Stimulated activated naive CD8-positive, alpha-beta T cell treated with anti-CD3 and anti-CD28 coated beads, Interleukin-15, amount 100 ng/mL, for 72 hours (primary cell): ENCODE results near the gene ERMP1.

Source experiments
- ATAC-seq: fragments of 150-1000 bp; cut with Tn5 transposase; 2 replicates; pipeline ENCODE4 v1.10.0; 2021; ENCODE audit warnings: mild to moderate bottlenecking, moderate library complexity
- DNase-seq, 2 donors: peaks; one replicate each; pipeline ENCODE4 v3.0.0; 2021 to 2022
- H3K27ac Mint-ChIP-seq, 2 donors: one replicate each; pipeline ENCODE4 v1.8.0; 2022; ENCODE audit warnings: mild to moderate bottlenecking in 2 of 2, mixed read lengths in 2 of 2, moderate library complexity in 2 of 2
- H3K27me3 Mint-ChIP-seq: one replicate; pipeline ENCODE4 v1.8.0; 2022; ENCODE audit warnings: mixed read lengths
- H3K4me1 Mint-ChIP-seq: one replicate; pipeline ENCODE4 v1.8.0; 2022; ENCODE audit warnings: mild to moderate bottlenecking, mixed read lengths
- H3K4me3 Mint-ChIP-seq, 2 donors: one replicate each; pipeline ENCODE4 v1.8.0; 2022; ENCODE audit warnings: mild to moderate bottlenecking in 2 of 2, mixed read lengths in 2 of 2, moderate library complexity in 1 of 2
- H3K9me3 Mint-ChIP-seq, 2 donors: one replicate each; pipeline ENCODE4 v1.8.0; 2022; ENCODE audit warnings: mixed read lengths in 2 of 2

The ERMP1 gene

DNA sequence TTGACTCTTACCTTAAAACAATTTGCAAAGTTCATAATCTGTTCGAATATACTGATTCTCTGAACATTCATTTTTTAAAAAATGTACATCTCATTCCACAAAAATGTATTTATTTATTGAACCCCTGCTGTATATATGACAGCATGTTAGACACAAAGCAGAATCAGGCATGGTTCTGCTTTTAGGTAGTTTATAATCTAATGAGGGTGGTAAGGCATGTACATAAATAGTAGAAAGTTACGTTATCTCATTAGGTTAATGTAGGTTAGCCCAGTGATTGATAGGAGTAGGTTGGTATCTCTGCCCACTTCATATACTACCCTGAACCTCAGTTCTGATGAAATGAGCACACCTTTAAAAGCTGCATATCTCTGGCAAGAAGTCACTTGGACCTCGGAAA, 89.8 kb downstream of the ERMP1 start:
- H3K9me3 Mint-ChIP-seq: peaks cover 0 to 1% of the 10 kb centered on the region in 2 donors
- no peak for ATAC-seq

DNA sequence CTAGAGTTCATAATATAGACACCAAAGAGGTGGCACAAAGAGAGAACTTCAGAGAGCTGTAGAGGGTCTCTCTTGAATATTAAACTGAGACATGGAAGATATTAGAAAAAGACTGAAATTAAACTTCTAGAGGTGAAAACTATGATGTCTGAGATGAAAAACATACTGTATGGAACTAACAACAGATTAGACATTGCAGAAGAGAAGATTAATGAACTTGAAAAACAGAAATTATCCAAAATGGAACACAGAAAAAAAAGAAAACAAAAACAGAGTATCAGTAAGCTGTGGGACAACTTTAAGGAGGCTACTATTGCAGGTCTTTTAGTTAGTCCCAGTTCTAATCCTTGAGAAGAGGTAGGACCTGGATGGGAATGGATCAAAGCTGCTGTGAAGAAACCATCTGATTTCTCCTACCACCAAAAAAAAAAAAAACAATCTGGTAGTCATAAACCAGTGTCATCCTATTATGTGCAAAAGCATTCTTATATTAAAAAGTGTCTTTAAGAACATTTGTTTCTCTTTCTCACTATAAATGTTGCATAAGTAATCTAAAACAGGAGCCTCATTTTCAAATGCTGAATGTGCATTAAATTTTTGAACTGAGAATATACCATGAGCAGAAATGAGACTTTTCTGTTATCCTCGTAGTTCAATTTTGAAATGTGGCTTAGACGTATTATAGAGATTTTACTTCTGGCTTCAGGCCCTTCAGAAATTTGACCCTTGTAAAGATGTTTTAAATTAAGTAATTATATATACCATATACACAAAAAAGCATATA, 96.2 kb downstream of the ERMP1 start:
- H3K4me3 Mint-ChIP-seq: no peak overlapping the region
- H3K9me3 Mint-ChIP-seq: no peaks in the 10 kb centered on the region
- no peaks in the 10 kb centered on the region for H3K4me1 Mint-ChIP-seq
- no peak overlapping the region for H3K27ac Mint-ChIP-seq
- no peaks in the 10 kb centered on the region for H3K27me3 Mint-ChIP-seq
- no peak for DNase-seq
- ATAC-seq: no peak

More for the DNA sequence above, 89.8 kb downstream of the ERMP1 start:
- H3K4me1 Mint-ChIP-seq: peaks cover 10% of the 10 kb centered on the region
- no peaks in the 10 kb centered on the region for H3K27me3 Mint-ChIP-seq
- no peak for DNase-seq
- no peak overlapping the region for H3K27ac Mint-ChIP-seq
- H3K4me3 Mint-ChIP-seq: no peak overlapping the region

DNA sequence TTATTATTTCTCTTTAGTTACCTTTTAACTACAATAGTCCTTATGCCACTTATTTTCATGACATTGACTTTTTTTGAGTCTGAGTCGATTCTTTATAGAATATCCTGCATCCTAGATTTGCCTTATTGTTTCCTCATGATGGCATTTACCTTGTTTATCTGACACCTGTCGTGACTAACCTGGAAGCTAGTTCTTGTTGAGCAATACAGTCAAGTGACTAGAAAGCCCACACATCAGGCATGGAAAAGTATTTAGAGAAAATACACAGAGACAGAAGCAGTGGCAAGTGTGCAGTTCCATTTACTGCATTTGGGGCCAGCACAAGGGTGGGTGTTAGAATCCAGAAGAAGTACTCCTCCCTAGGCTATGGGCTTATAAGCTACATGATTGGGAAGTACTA, 97.8 kb downstream of the ERMP1 start:
- no peak overlapping the region for H3K27ac Mint-ChIP-seq
- H3K9me3 Mint-ChIP-seq: no peaks in the 10 kb centered on the region
- H3K4me1 Mint-ChIP-seq: no peaks in the 10 kb centered on the region
- DNase-seq (no peak), ATAC-seq (no peak)
- H3K27me3 Mint-ChIP-seq: no peaks in the 10 kb centered on the region
- H3K4me3 Mint-ChIP-seq: no peak overlapping the region
